Lung (tissue), 12 donors: ENCODE results near the gene TMEM131L. TPM values are rescaled to one million over a fixed set of nuclear protein-coding genes. Genes with fewer than 3 reads are reported as not detected.

Experiments used
- ATAC-seq: fragments of 200-7000 bp; cut with Tn5 transposase; one replicate; pipeline ENCODE4 v1.9.1; 2020; ENCODE audit warnings: moderate number of reproducible peaks; ENCODE audit not compliant: insufficient read depth, low FRiP score
- DNase-seq, 3 donors: peaks; one replicate each; pipeline ENCODE4 v3.0.0-alpha.2; 2013 to 2017
- H3K27ac ChIP-seq, 2 donors: one replicate each; pipeline ENCODE4 v1.5.1; 2013; ENCODE audit warnings: mild to moderate bottlenecking in 2 of 2, moderate library complexity in 2 of 2, control low read depth in 1 of 2, inconsistent platforms in 1 of 2, low read depth in 1 of 2, low read length in 1 of 2
- H3K27me3 ChIP-seq, 3 donors: one replicate each; pipeline ENCODE4 v1.5.1; 2013; ENCODE audit warnings: low read length in 2 of 3; ENCODE audit not compliant: control insufficient read depth in 3 of 3, insufficient read depth in 3 of 3
- H3K36me3 ChIP-seq, 4 donors: one replicate each; pipeline ENCODE4 v1.5.1; 2013; ENCODE audit warnings: low read length in 4 of 4, mild to moderate bottlenecking in 1 of 4, moderate library complexity in 1 of 4; ENCODE audit not compliant: control insufficient read depth in 4 of 4, insufficient read depth in 4 of 4
- H3K4me1 ChIP-seq, 5 donors: one replicate each; pipeline ENCODE4 v1.5.1; 2013; ENCODE audit warnings: low read length in 5 of 5, mild to moderate bottlenecking in 2 of 5, moderate library complexity in 1 of 5; ENCODE audit not compliant: control insufficient read depth in 5 of 5, insufficient read depth in 5 of 5
- H3K4me3 ChIP-seq: one replicate; pipeline ENCODE4 v1.5.1; 2013; ENCODE audit warnings: mild to moderate bottlenecking, control low read depth, moderate library complexity
- H3K9ac ChIP-seq, 2 donors: one replicate each; pipeline ENCODE4 v1.5.1; 2013; ENCODE audit warnings: low read length in 2 of 2, control low read depth in 1 of 2; ENCODE audit not compliant: insufficient read depth in 1 of 2
- H3K9me3 ChIP-seq, 4 donors: one replicate each; pipeline ENCODE4 v1.5.1; 2013; ENCODE audit warnings: low read length in 3 of 4, mild to moderate bottlenecking in 1 of 4, moderate library complexity in 1 of 4; ENCODE audit not compliant: control insufficient read depth in 4 of 4, insufficient read depth in 3 of 4
- CTCF ChIP-seq: IDR thresholded peaks from 2 replicates; pipeline ENCODE4 v1.5.1; 2012; ENCODE audit warnings: mild to moderate bottlenecking; ENCODE audit errors: control extremely low read depth, extremely low read depth
- WGBS, 2 donors: extraction: QIAGEN DNeasy Blood & Tissue Kit; methylation state at CpG; one replicate each; pipeline ENCODE4 v1.1.7; 2013; 5-methylcytosine and 5-hydroxymethylcytosine counted together
- polyA plus RNA-seq, 2 donors: library from polyadenylated mRNA; stranded (reverse); fragments of 200-250 nt; gene quantifications; one replicate each; pipeline ENCODE4 v1.2.1, GENCODE V29; 2013
- total RNA-seq, 2 donors: library from RNA; depleted of rRNA in 1 of 2; stranded (reverse); fragments of >200 nt in 1 of 2; gene quantifications; one replicate each; pipeline ENCODE4 v1.2.1, GENCODE V29; 2014 to 2021
- donor health status: control.
- donor health status: control.
- donor health status: Bipolar disorder and iron deficiency.
- donor health status: healthy.
- donor health status: DM: yes; HTN: yes; CAD: no.

TMEM131L gene
- total and polyA plus RNA-seq, 4 donors = 2.9 to 40.6 (median 11.8) TPM

- DNase-seq = no peak
- H3K9ac ChIP-seq = no peak overlapping the region
These were observed 48.7 kb downstream of the TMEM131L start for GRCh38 chr4:153514688-153515426.

GRCh38 chr4:153517159-153517558 is 51.0 kb downstream of the TMEM131L start:
- Histone ChIP-seq H3K9me3 (no peaks in the 10 kb centered on the region), H3K36me3 (peaks cover 0 to 2% (median 0%) of the 10 kb centered on the region in 4 donors), H3K27me3 (no peaks in the 10 kb centered on the region), H3K4me3 (no peak overlapping the region), H3K4me1 (peaks cover 4 to 31% (median 13%) of the 10 kb centered on the region in 5 donors), H3K27ac (no peak overlapping the region), H3K9ac (no peak overlapping the region)
- TF ChIP-seq CTCF = no peak
- no peak for DNase-seq
- no peak for ATAC-seq
- 88 to 95% methylated on average over 3 of the region's 3 CpGs for WGBS, 2 donors

More at GRCh38 chr4:153514688-153515426, 48.7 kb downstream of the TMEM131L start:
- H3K9me3 ChIP-seq = no peaks in the 10 kb centered on the region
- WGBS, 2 donors = 55 to 82% methylated on average over 15 of the region's 15 CpGs
- H3K4me1 ChIP-seq = peaks cover 0 to 25% (median 13%) of the 10 kb centered on the region in 5 donors
- no peak overlapping the region for H3K4me3 ChIP-seq
- ATAC-seq = no peak
- no peak for TF ChIP-seq CTCF
- no peak overlapping the region for H3K27ac ChIP-seq
- peaks cover 0 to 2% (median 0%) of the 10 kb centered on the region in 4 donors for H3K36me3 ChIP-seq
- no peaks in the 10 kb centered on the region for H3K27me3 ChIP-seq

GRCh38 chr4:153518001-153518400 is 51.8 kb downstream of the TMEM131L start:
- H3K9ac ChIP-seq = no peak overlapping the region
- H3K27me3 ChIP-seq = no peaks in the 10 kb centered on the region
- no peaks in the 10 kb centered on the region for H3K9me3 ChIP-seq
- no peak overlapping the region for H3K4me3 ChIP-seq
- peaks cover 0 to 2% (median 0%) of the 10 kb centered on the region in 4 donors for H3K36me3 ChIP-seq
- peaks cover 4 to 22% (median 13%) of the 10 kb centered on the region in 5 donors for H3K4me1 ChIP-seq
- no peak for TF ChIP-seq CTCF
- H3K27ac ChIP-seq = peak overlapping the region in 1 of 2 donors; percentile 21
- peak in 1 of 3 donors; percentile 46 for DNase-seq
- WGBS, 2 donors = 66 to 67% methylated on average over 8 of the region's 8 CpGs
- no peak for ATAC-seq
